ENCODE measurements around the gene SGMS1. TPM values are rescaled to one million over a fixed set of nuclear protein-coding genes. Genes with fewer than 3 reads are reported as not detected.

SGMS1 gene
- total RNA-seq, 1 experiment from 2014 or later, result 20.4 TPM

GRCh38 chr10:50464004-50464409 is 159.7 kb downstream of the SGMS1 start:
- TF ChIP-seq CTCF (conservative IDR thresholded peaks at IDR 0.05), result no peak
- Histone ChIP-seq H4K5ac (ENCODE audit: insufficient read length, low read depth, low read length) (no peak overlapping the region), H3K4me1 (ENCODE audit: insufficient read depth, low read length) (no peaks in the 10 kb centered on the region), H2BK20ac (ENCODE audit: low read depth, low read length, poor library complexity, severe bottlenecking) (no peak overlapping the region), H3K27ac (ENCODE audit: insufficient read length, low read depth, low read length) (no peak overlapping the region), H3K56ac (ENCODE audit: insufficient read length, low read depth, low read length) (no peak overlapping the region), H3K4me2 (ENCODE audit: insufficient read depth, insufficient read length, low read length) (no peak overlapping the region), H3K23me2 (ENCODE audit: insufficient read length, low read depth, low read length, poor library complexity, severe bottlenecking) (no peaks in the 10 kb centered on the region), H3K18ac (ENCODE audit: insufficient read length, low read depth, low read length) (no peak overlapping the region), H4K8ac (replicated peaks; ENCODE audit: insufficient read length, low read depth, low read length) (no peak overlapping the region), H3K9me3 (ENCODE audit: control insufficient read depth, low read depth, low read length) (no peaks in the 10 kb centered on the region), H2BK5ac (ENCODE audit: insufficient read length, low read length) (no peak overlapping the region), H3K4ac (ENCODE audit: low read depth, low read length) (no peak overlapping the region), H2AFZ (ENCODE audit: low read length) (no peak overlapping the region), H3K79me2 (ENCODE audit: insufficient read depth, low read length) (no peaks in the 10 kb centered on the region), H2BK120ac (ENCODE audit: low read depth, low read length, poor library complexity, severe bottlenecking) (no peak overlapping the region), H2BK12ac (ENCODE audit: insufficient read length, low read depth, low read length) (no peak overlapping the region), H3K14ac (ENCODE audit: insufficient read depth, low read length) (no peak overlapping the region), H3K27me3 (ENCODE audit: insufficient read depth, low read length) (no peaks in the 10 kb centered on the region), H4K20me1 (ENCODE audit: control insufficient read depth, insufficient read depth, insufficient read length) (no peaks in the 10 kb centered on the region), H2AK5ac (ENCODE audit: insufficient read length, low read length) (no peak overlapping the region), H3K9ac (ENCODE audit: extremely low read depth, insufficient read length, low read length) (no peak overlapping the region), H3K79me1 (ENCODE audit: insufficient read depth, low read depth, low read length, poor library complexity, severe bottlenecking) (no peaks in the 10 kb centered on the region), H3K23ac (ENCODE audit: insufficient read length, low read depth, low read length) (no peak overlapping the region), H2BK15ac (ENCODE audit: low read depth, low read length) (no peak overlapping the region), H4K91ac (ENCODE audit: insufficient read length, low read depth, low read length) (no peak overlapping the region), H3T11ph (ENCODE audit: low read length) (no peak overlapping the region)
- H3K9me3 Mint-ChIP-seq, result no peaks in the 10 kb centered on the region
- H3K4me1 Mint-ChIP-seq, result peaks cover 8 to 14% of the 10 kb centered on the region in 2 experiments
- WGBS (ENCODE audit: extremely low coverage, insufficient read length, low lambda C conversion rate), result no CpG with 5 or more reads among the region's 1 CpG
- DNase-seq, result no peak
- H3K27me3 Mint-ChIP-seq (ENCODE audit: low read depth), result no peaks in the 10 kb centered on the region
- peaks cover 4 to 9% (median 6%) of the 10 kb centered on the region in 3 experiments; a peak in 5 of 7 replicates for H3K36me3 Mint-ChIP-seq (ENCODE audit: insufficient read depth in 1 of 3, low read depth in 3 of 3)
- H3K4me3 Mint-ChIP-seq, result no peak overlapping the region
- H3K27ac Mint-ChIP-seq, result no peak overlapping the region; a peak in 1 of 7 replicates
